Transverse colon (tissue), 4 donors: Measurements from ENCODE around the gene P3H2. TPM values are rescaled to one million over a fixed set of nuclear protein-coding genes. Genes with fewer than 3 reads are reported as not detected.
A peak's percentile ranks its signal among the peaks of the same experiment; 100 is the strongest.

ENCODE experiments used
- DNase-seq: peaks from one replicate; pipeline ENCODE4 v3.0.0-alpha.2; 2019
- H3K27ac ChIP-seq, 4 donors: fragments of 200-600 bp; sonication (generic); 2 replicates each; pipeline ENCODE4 v1.5.1; 2016 to 2018; ENCODE audit warnings: inconsistent platforms in 4 of 4
- H3K27me3 ChIP-seq: fragments of 200-600 bp; sonication (generic); 2 replicates; pipeline ENCODE4 v1.5.1; 2017; ENCODE audit warnings: inconsistent platforms
- H3K36me3 ChIP-seq, 4 donors: fragments of 200-600 bp; sonication (generic); 2 replicates each; pipeline ENCODE4 v1.5.1; 2017 to 2019; ENCODE audit warnings: inconsistent platforms in 4 of 4
- H3K4me1 ChIP-seq, 4 donors: fragments of 200-600 bp; sonication (generic); 2 replicates each; pipeline ENCODE4 v1.5.1; 2017 to 2020; ENCODE audit warnings: inconsistent platforms in 4 of 4
- H3K4me3 ChIP-seq, 4 donors: fragments of 200-600 bp; sonication (generic); 1 replicate in 1 of 4; 2 replicates in 3 of 4; pipeline versions ENCODE4 v1.5.1 to v1.6.1; 2017 to 2019; ENCODE audit warnings: inconsistent platforms in 4 of 4
- H3K9me3 ChIP-seq, 2 donors: fragments of 200-600 bp; sonication (generic); 2 replicates each; pipeline ENCODE4 v1.5.1; 2017 to 2019; ENCODE audit warnings: inconsistent platforms in 2 of 2
- CTCF ChIP-seq, 5 experiments: fragments of 200-600 bp in 3 of 5; fragments of 450-650 bp in 2 of 5; sonication (generic) in 3 of 5; IDR thresholded peaks; 1 replicate in 2 of 5; 2 replicates in 3 of 5; pipeline ENCODE4 v1.5.1; 2016 to 2017; ENCODE audit warnings: antibody characterized with exemption in 5 of 5, inconsistent platforms in 3 of 5, mild to moderate bottlenecking in 2 of 5, moderate library complexity in 1 of 5
- EP300 ChIP-seq: sonication (generic); formaldehyde crosslinking; IDR thresholded peaks from one replicate; pipeline ENCODE4 v1.6.1; 2017; ENCODE audit warnings: antibody characterized with exemption, low read depth
- POLR2A ChIP-seq: fragments of 450-650 bp; IDR thresholded peaks from one replicate; pipeline ENCODE4 v1.6.1; 2016; ENCODE audit warnings: antibody characterized with exemption, mild to moderate bottlenecking, moderate library complexity
- POLR2AphosphoS5 ChIP-seq, 3 donors: sonication (generic); formaldehyde crosslinking; IDR thresholded peaks; one replicate each; pipeline ENCODE4 v1.6.1; 2016; ENCODE audit warnings: antibody characterized with exemption in 3 of 3
- WGBS, 2 donors: methylation state at CpG; one replicate each; pipeline ENCODE4 v1.1.5; 2018; ENCODE audit warnings: low coverage in 1 of 2; 5-methylcytosine and 5-hydroxymethylcytosine counted together
- in situ Hi-C, 4 donors: fragments of 200-750 bp; cut with MboI; loops; one replicate each; pipeline versions ENCODE4 v1.15.0 to v1.15.1; 2017; ENCODE audit warnings: low sequenced_read_pairs in 3 of 4, low pct_ligation_motif_present in 1 of 4, low pct_unique_long_range_greater_than_20kb in 1 of 4
- intact Hi-C: fragments of 100-400 bp; cut with DNase I; formaldehyde crosslinking; loops from one replicate; pipeline ENCODE4 v1.15.1; 2023; ENCODE audit warnings: low total_unique reads
- total RNA-seq, 4 donors: library from RNA; depleted of rRNA; stranded (reverse); fragments of >200 nt; gene quantifications; one replicate each; pipeline ENCODE4 v1.1.0, GENCODE V29; 2016

The P3H2 gene
- total RNA-seq, 4 donors from 2014 or later = 26.6 to 153 (median 54.3) TPM

GRCh38 chr3:189981668-189982067, 139.0 kb downstream of the P3H2 start:
- H3K4me3 ChIP-seq = no peak overlapping the region
- in situ Hi-C loops (no loop called here), intact Hi-C loops (no loop called here)
- no peaks in the 10 kb centered on the region for H3K27me3 ChIP-seq
- TF ChIP-seq EP300 = no peak
- TF ChIP-seq POLR2A = no peak
- peak in 2 of 3 donors; percentile 23 to 43 for TF ChIP-seq POLR2AphosphoS5 (IDR thresholded peaks at IDR 0.05)
- no peak for TF ChIP-seq CTCF (IDR thresholded peaks at IDR 0.05)
- no peaks in the 10 kb centered on the region for H3K36me3 ChIP-seq
- H3K4me1 ChIP-seq = peaks cover 0 to 16% (median 6%) of the 10 kb centered on the region in 4 donors
- DNase-seq = no peak
- H3K9me3 ChIP-seq = no peaks in the 10 kb centered on the region
- peak overlapping the region in 3 of 4 donors; percentile 19 to 45 (median 27) for H3K27ac ChIP-seq

GRCh38 chr3:189978753-189979152, 141.9 kb downstream of the P3H2 start:
- TF ChIP-seq EP300 (no peak), POLR2AphosphoS5 (IDR thresholded peaks at IDR 0.05) (no peak), POLR2A (no peak), CTCF (IDR thresholded peaks at IDR 0.05) (no peak)
- Histone ChIP-seq H3K36me3 (no peaks in the 10 kb centered on the region), H3K4me3 (no peak overlapping the region), H3K9me3 (no peaks in the 10 kb centered on the region), H3K4me1 (peaks cover 0 to 16% (median 6%) of the 10 kb centered on the region in 4 donors), H3K27ac (no peak overlapping the region), H3K27me3 (no peaks in the 10 kb centered on the region)
- no peak for DNase-seq
- 77% methylated on average over 3 of the region's 3 CpGs; no CpG with 5 or more reads in 1 of the 2 donors for WGBS, 2 donors
- intact Hi-C loops (no loop called here), in situ Hi-C loops (no loop called here)

GRCh38 chr3:189977174-189977573, 143.5 kb downstream of the P3H2 start:
- Histone ChIP-seq H3K27ac (no peak overlapping the region), H3K36me3 (no peaks in the 10 kb centered on the region), H3K4me3 (no peak overlapping the region), H3K9me3 (no peaks in the 10 kb centered on the region), H3K27me3 (no peaks in the 10 kb centered on the region), H3K4me1 (peaks cover 0 to 12% (median 5%) of the 10 kb centered on the region in 4 donors)
- intact Hi-C loops = no loop called here
- DNase-seq = no peak
- in situ Hi-C loops = no loop called here
- TF ChIP-seq EP300 = no peak
- no peak for TF ChIP-seq POLR2A
- TF ChIP-seq CTCF (IDR thresholded peaks at IDR 0.05) = no peak
- no peak for TF ChIP-seq POLR2AphosphoS5 (IDR thresholded peaks at IDR 0.05)
- 80 to 100% methylated on average over 4 to 5 of the region's 5 CpGs for WGBS, 2 donors

GRCh38 chr3:189975391-189975990, 145.2 kb downstream of the P3H2 start:
- WGBS, 2 donors = 51 to 75% methylated on average over 1 to 4 of the region's 4 CpGs
- H3K27me3 ChIP-seq = no peaks in the 10 kb centered on the region
- DNase-seq = no peak
- H3K4me1 ChIP-seq = no peaks in the 10 kb centered on the region
- no peak overlapping the region for H3K27ac ChIP-seq
- H3K9me3 ChIP-seq = no peaks in the 10 kb centered on the region
- intact Hi-C loops (no loop called here), in situ Hi-C loops (no loop called here)
- no peak overlapping the region for H3K4me3 ChIP-seq
- peaks cover 0 to 4% (median 0%) of the 10 kb centered on the region in 4 donors for H3K36me3 ChIP-seq
- TF ChIP-seq EP300 (no peak), POLR2A (no peak), CTCF (IDR thresholded peaks at IDR 0.05) (no peak), POLR2AphosphoS5 (IDR thresholded peaks at IDR 0.05) (no peak)
